Measurements from ENCODE around the gene E2F6. TPM values are rescaled to one million over a fixed set of nuclear protein-coding genes. Genes with fewer than 3 reads are reported as not detected.

The E2F6 gene
- total and polyA plus RNA-seq, 2 of the 4 experiments (the other 2 are of a cell fraction): 8.2 to 10.9 TPM

DNA sequence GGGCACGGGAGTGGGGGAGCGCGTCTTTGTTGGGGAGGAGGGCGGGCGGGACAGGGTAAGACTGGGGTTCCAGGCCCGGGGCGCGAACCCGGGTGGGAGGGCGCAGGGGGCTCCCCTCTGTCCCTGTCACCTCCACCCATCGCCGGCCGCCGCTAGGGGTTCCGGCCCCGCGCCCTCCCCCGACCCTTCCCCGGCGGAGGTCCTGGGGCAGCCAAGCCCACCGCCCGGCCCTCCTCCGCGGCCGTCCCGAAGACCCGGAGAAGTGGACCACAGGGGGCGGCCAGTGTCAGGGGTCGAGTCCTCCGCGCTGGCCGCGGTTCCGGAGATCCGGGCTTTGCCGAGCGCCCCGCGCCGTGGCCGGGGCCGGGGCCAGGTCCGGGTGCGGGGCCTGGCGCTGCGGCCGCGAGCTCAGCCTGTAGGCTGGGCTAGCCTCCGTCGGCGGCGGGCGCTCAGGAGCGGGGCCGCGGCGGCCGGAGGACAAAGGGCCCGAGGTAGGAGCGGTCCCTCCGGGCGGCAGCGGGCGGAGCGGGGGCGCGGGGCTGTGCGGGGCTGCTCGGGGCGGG lies 16.6 kb upstream of the E2F6 start:
- Histone ChIP-seq H3K79me1 (ENCODE audit: low read depth in 1 of 2, low read length in 2 of 2) (no peaks in the 10 kb centered on the region), H2BK20ac (ENCODE audit: low read depth, low read length) (no peak overlapping the region), H2BK5ac (ENCODE audit: low read depth, low read length, poor library complexity, severe bottlenecking) (no peak overlapping the region), H3K36me3 (ENCODE audit: control insufficient read depth, insufficient read depth, low read length) (no peaks in the 10 kb centered on the region), H3K14ac (replicated peaks; ENCODE audit: low read depth, low read length) (no peak overlapping the region), H3K27ac (ENCODE audit: insufficient read depth, low read length) (no peak overlapping the region), H3K9ac (ENCODE audit: low read depth, low read length) (no peak overlapping the region), H3K23ac (ENCODE audit: low read depth, low read length) (no peak overlapping the region), H4K5ac (ENCODE audit: low read depth, low read length) (no peak overlapping the region), H3K9me1 (ENCODE audit: insufficient read depth, low read length) (no peaks in the 10 kb centered on the region), H4K20me1 (ENCODE audit: insufficient read depth, low read length) (no peaks in the 10 kb centered on the region), H4K91ac (ENCODE audit: insufficient read depth, low read depth, low read length) (no peak overlapping the region), H2AK9ac (replicated peaks; ENCODE audit: low read depth, low read length, poor library complexity) (no peak overlapping the region), H2AFZ (replicated peaks; ENCODE audit: low read length, poor library complexity) (no peak overlapping the region), H3K27me3 (ENCODE audit: control insufficient read depth, insufficient read depth, low read length) (peaks cover 63% of the 10 kb centered on the region), H3K4me2 (ENCODE audit: low read depth, low read length) (no peak overlapping the region; the same call in 1 of the 2 replicates), H3K4me3 (ENCODE audit: insufficient read depth, low read depth, low read length) (peak overlapping the region; percentile 43; the same call in 1 of the 2 replicates), H3K4ac (ENCODE audit: low read depth, low read length) (no peak overlapping the region), H2AK5ac (ENCODE audit: low read depth, low read length) (no peak overlapping the region), H3K9me3 (ENCODE audit: control insufficient read depth, insufficient read depth, low read length) (no peaks in the 10 kb centered on the region), H3K18ac (ENCODE audit: low read depth, low read length) (no peak overlapping the region), H3K4me1 (ENCODE audit: control insufficient read depth, insufficient read depth, low read length) (peaks cover 3% of the 10 kb centered on the region; the same call in 1 of the 2 replicates), H3K56ac (ENCODE audit: extremely low read depth, insufficient read depth, low read length) (no peak overlapping the region), H2BK15ac (ENCODE audit: low read depth, low read length) (no peak overlapping the region), H2BK120ac (ENCODE audit: low read depth, low read length) (no peak overlapping the region), H4K8ac (ENCODE audit: low read depth in 2 of 2, low read length in 2 of 2) (no peak overlapping the region)
- WGBS, 2 experiments (ENCODE audit: extremely low coverage in 2 of 2, insufficient read length in 1 of 2): 6% methylated on average over 7 of the region's 70 CpGs; no CpG with 5 or more reads in 1 of the 2 experiments
- intact Hi-C loops (cut with micrococcal nuclease) (no loop called here), in situ Hi-C loops (cut with MboI; ENCODE audit: low sequenced_read_pairs) (no loop called here), dilution Hi-C loops (cut with HindIII; ENCODE audit: low sequenced_read_pairs, unreplicated experiment) (no loop called here)
- POLR2A ChIA-PET (ENCODE audit: unreplicated experiment): no interaction called here
- peak; percentile 79 for ATAC-seq (ENCODE audit: low read depth)
- no peak for TF ChIP-seq FOS (IDR thresholded peaks at IDR 0.05; ENCODE audit: low read depth, low read length)
- DNase-seq: no peak
- BruUV-seq (replicated peaks): no TSS peak
- CTCF ChIA-PET: no interaction called here
